H9 (cell line): ENCODE measurements around the gene SH3PXD2B. TPM values are rescaled to one million over a fixed set of nuclear protein-coding genes. Genes with fewer than 3 reads are reported as not detected.
"Not testable (repeated sequence)": the region's sequence is repeated elsewhere in the genome, so short reads cannot be mapped to it uniquely, and the experiment has no call there.

Source experiments
- DNase-seq: peaks from one replicate; pipeline ENCODE4 v3.0.0-alpha.2; 2017
- H2AFZ ChIP-seq: one replicate; pipeline ENCODE4 v1.6.1; 2013; ENCODE audit warnings: mild to moderate bottlenecking, low read length, control low read depth, moderate library complexity
- H2AK5ac ChIP-seq: 2 replicates; pipeline ENCODE4 v1.6.1; 2013; ENCODE audit warnings: low read length, control low read depth, mixed read lengths; ENCODE audit not compliant: insufficient read length
- H2BK120ac ChIP-seq: one replicate; pipeline ENCODE4 v1.6.1; 2013; ENCODE audit warnings: low read depth, mild to moderate bottlenecking, low read length, control low read depth, inconsistent platforms; ENCODE audit not compliant: poor library complexity, severe bottlenecking
- H2BK12ac ChIP-seq: 2 replicates; pipeline ENCODE4 v1.6.1; 2013; ENCODE audit warnings: low read length, control low read depth, mixed read lengths, low read depth; ENCODE audit not compliant: insufficient read length
- H2BK15ac ChIP-seq: 2 replicates; pipeline ENCODE4 v1.6.1; 2013; ENCODE audit warnings: low read depth, low read length, control low read depth
- H2BK20ac ChIP-seq: one replicate; pipeline ENCODE4 v1.6.1; 2013; ENCODE audit warnings: low read depth, mild to moderate bottlenecking, low read length, control low read depth, inconsistent platforms; ENCODE audit not compliant: poor library complexity, severe bottlenecking
- H2BK5ac ChIP-seq: 2 replicates; pipeline ENCODE4 v1.6.1; 2013; ENCODE audit warnings: low read length, control low read depth, mixed read lengths; ENCODE audit not compliant: insufficient read length
- H3K14ac ChIP-seq: 2 replicates; pipeline ENCODE4 v1.6.1; 2013; ENCODE audit warnings: low read length, control low read depth; ENCODE audit not compliant: insufficient read depth
- H3K18ac ChIP-seq: 2 replicates; pipeline ENCODE4 v1.6.1; 2013; ENCODE audit warnings: low read depth, mild to moderate bottlenecking, mixed read lengths, low read length, control low read depth; ENCODE audit not compliant: insufficient read length
- H3K23ac ChIP-seq: 2 replicates; pipeline ENCODE4 v1.6.1; 2013; ENCODE audit warnings: low read length, control low read depth, mixed read lengths, low read depth; ENCODE audit not compliant: insufficient read length
- H3K23me2 ChIP-seq: 2 replicates; pipeline ENCODE4 v1.6.1; 2013; ENCODE audit warnings: low read depth, mild to moderate bottlenecking, mixed read lengths, low read length, control low read depth; ENCODE audit not compliant: insufficient read length, poor library complexity, severe bottlenecking
- H3K27ac ChIP-seq: 2 replicates; pipeline ENCODE4 v1.5.1; 2013; ENCODE audit warnings: low read length, control low read depth, mixed read lengths, low read depth; ENCODE audit not compliant: insufficient read length
- H3K27me3 ChIP-seq: 2 replicates; pipeline ENCODE4 v1.6.1; 2013; ENCODE audit warnings: low read length, control low read depth, inconsistent platforms; ENCODE audit not compliant: insufficient read depth
- H3K4ac ChIP-seq: 2 replicates; pipeline ENCODE4 v1.6.1; 2013; ENCODE audit warnings: low read depth, mild to moderate bottlenecking, control low read depth, inconsistent platforms, low read length, moderate library complexity
- H3K4me1 ChIP-seq: 2 replicates; pipeline ENCODE4 v1.6.1; 2013; ENCODE audit warnings: low read length, control low read depth, inconsistent platforms; ENCODE audit not compliant: insufficient read depth
- H3K4me2 ChIP-seq: 2 replicates; pipeline ENCODE4 v1.6.1; 2013; ENCODE audit warnings: low read length, control low read depth, mixed read lengths; ENCODE audit not compliant: insufficient read length, insufficient read depth
- H3K56ac ChIP-seq: 2 replicates; pipeline ENCODE4 v1.6.1; 2013; ENCODE audit warnings: low read depth, mild to moderate bottlenecking, mixed read lengths, low read length, control low read depth; ENCODE audit not compliant: insufficient read length
- H3K79me1 ChIP-seq: 2 replicates; pipeline ENCODE4 v1.6.1; 2013; ENCODE audit warnings: low read depth, mild to moderate bottlenecking, moderate library complexity, low read length, control low read depth, inconsistent platforms; ENCODE audit not compliant: insufficient read depth, poor library complexity, severe bottlenecking
- H3K79me2 ChIP-seq: 2 replicates; pipeline ENCODE4 v1.6.1; 2013; ENCODE audit warnings: low read length, control low read depth, inconsistent platforms; ENCODE audit not compliant: insufficient read depth
- H3K9ac ChIP-seq: 2 replicates; pipeline ENCODE4 v1.6.1; 2013; ENCODE audit warnings: low read length, control low read depth, mixed read lengths; ENCODE audit not compliant: insufficient read length; ENCODE audit errors: extremely low read depth
- H3K9me3 ChIP-seq: one replicate; pipeline ENCODE4 v1.6.1; 2013; ENCODE audit warnings: low read depth, low read length, inconsistent platforms; ENCODE audit not compliant: control insufficient read depth
- H3T11ph ChIP-seq: one replicate; pipeline ENCODE4 v1.6.1; 2013; ENCODE audit warnings: mild to moderate bottlenecking, low read length, control low read depth, inconsistent platforms
- H4K20me1 ChIP-seq: one replicate; pipeline ENCODE4 v1.6.1; 2013; ENCODE audit not compliant: control insufficient read depth, insufficient read length, insufficient read depth
- H4K5ac ChIP-seq: 2 replicates; pipeline ENCODE4 v1.6.1; 2013; ENCODE audit warnings: low read depth, mild to moderate bottlenecking, mixed read lengths, low read length, control low read depth; ENCODE audit not compliant: insufficient read length
- H4K8ac ChIP-seq: replicated peaks from 2 replicates; pipeline ENCODE4 v1.6.1; 2013; ENCODE audit warnings: low read length, control low read depth, mixed read lengths, low read depth; ENCODE audit not compliant: insufficient read length
- H4K91ac ChIP-seq: 2 replicates; pipeline ENCODE4 v1.6.1; 2013; ENCODE audit warnings: low read depth, mild to moderate bottlenecking, moderate library complexity, mixed read lengths, low read length, control low read depth; ENCODE audit not compliant: insufficient read length
- H3K27ac Mint-ChIP-seq, 3 experiments: 2 replicates in 2 of 3; 3 replicates in 1 of 3; pipeline ENCODE4 v1.8.0; 2020 to 2021; ENCODE audit warnings: mixed read lengths in 3 of 3, mild to moderate bottlenecking in 1 of 3, moderate library complexity in 1 of 3
- H3K27me3 Mint-ChIP-seq: 2 replicates; pipeline ENCODE4 v1.8.0; 2021; ENCODE audit warnings: low read depth, mild to moderate bottlenecking, moderate library complexity, mixed read lengths
- H3K36me3 Mint-ChIP-seq, 3 experiments: 2 replicates in 2 of 3; 3 replicates in 1 of 3; pipeline ENCODE4 v1.8.0; 2020 to 2021; ENCODE audit warnings: low read depth in 3 of 3, mixed read lengths in 3 of 3; ENCODE audit not compliant: insufficient read depth in 1 of 3
- H3K4me1 Mint-ChIP-seq, 2 experiments: 2 replicates each; pipeline ENCODE4 v1.8.0; 2020; ENCODE audit warnings: mixed read lengths in 2 of 2
- H3K4me3 Mint-ChIP-seq, 2 experiments: 2 replicates in 1 of 2; 3 replicates in 1 of 2; pipeline ENCODE4 v1.8.0; 2020 to 2021; ENCODE audit warnings: mild to moderate bottlenecking in 2 of 2, mixed read lengths in 2 of 2, moderate library complexity in 1 of 2
- H3K9me3 Mint-ChIP-seq, 2 experiments: 2 replicates in 1 of 2; 3 replicates in 1 of 2; pipeline ENCODE4 v1.8.0; 2020; ENCODE audit warnings: mild to moderate bottlenecking in 2 of 2, mixed read lengths in 2 of 2, moderate library complexity in 1 of 2
- CTCF ChIP-seq: fragments of 200-600 bp; sonication (generic); conservative IDR thresholded peaks from 3 replicates; pipeline ENCODE4 v1.8.0; 2021; ENCODE audit warnings: antibody characterized with exemption, mild to moderate bottlenecking
- WGBS: extraction: QIAGEN DNeasy Blood & Tissue Kit; methylation state at CpG from one replicate; pipeline ENCODE4 v1.1.7; 2013; ENCODE audit warnings: missing lambda C conversion rate, low lambda C conversion rate, mixed read lengths; ENCODE audit not compliant: insufficient read length; ENCODE audit errors: extremely low coverage; 5-methylcytosine and 5-hydroxymethylcytosine counted together
- total RNA-seq: library from RNA; stranded (reverse); gene quantifications from 2 replicates; pipeline ENCODE4 v1.2.1, GENCODE V29; 2021

Gene SH3PXD2B
- total RNA-seq, 1 experiment from 2014 or later, result 49.0 TPM

DNA sequence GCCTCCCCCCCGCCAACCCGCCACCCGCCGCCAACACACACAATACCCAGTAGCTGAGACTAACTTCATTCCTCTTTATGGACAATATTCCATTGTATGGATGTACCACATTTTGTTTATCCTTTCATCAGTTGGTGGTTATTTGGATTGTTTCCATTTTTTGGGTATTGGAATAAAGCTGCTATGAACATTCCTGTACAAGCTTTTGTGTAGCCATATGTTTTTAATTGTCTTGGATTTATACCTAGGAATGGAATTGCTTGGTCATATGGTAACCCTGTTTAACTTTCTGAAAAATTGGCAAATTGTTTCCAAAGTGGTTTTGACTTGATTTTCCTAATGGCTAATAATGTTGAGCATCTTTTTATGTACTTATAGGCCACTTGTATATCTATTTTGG is 165.9 kb downstream of the SH3PXD2B start:
- peaks cover 2% of the 10 kb centered on the region; the same call in 1 of the 2 replicates for H3K4me1 ChIP-seq
- no peak overlapping the region for H2BK20ac ChIP-seq
- no peak overlapping the region for H3K56ac ChIP-seq
- H4K91ac ChIP-seq, result no peak overlapping the region
- H3K4ac ChIP-seq, result no peak overlapping the region
- no peak overlapping the region for H4K5ac ChIP-seq
- H3K18ac ChIP-seq, result no peak overlapping the region
- no peak overlapping the region for H3K4me3 Mint-ChIP-seq
- no peak for TF ChIP-seq CTCF
- no peak overlapping the region for H3K4me2 ChIP-seq
- no peak overlapping the region for H4K8ac ChIP-seq
- WGBS, result no CpG with 5 or more reads among the region's 4 CpGs
- H3K79me1 ChIP-seq, result no peaks in the 10 kb centered on the region
- H3K27ac ChIP-seq, result no peak overlapping the region
- no peaks in the 10 kb centered on the region for H3K27me3 Mint-ChIP-seq
- H2AK5ac ChIP-seq, result no peak overlapping the region
- H4K20me1 ChIP-seq, result no peaks in the 10 kb centered on the region
- H2AFZ ChIP-seq, result no peak overlapping the region
- H2BK15ac ChIP-seq, result no peak overlapping the region
- H2BK12ac ChIP-seq, result no peak overlapping the region
- H2BK5ac ChIP-seq, result no peak overlapping the region
- H3K4me1 Mint-ChIP-seq, result peaks cover 18 to 21% of the 10 kb centered on the region in 2 experiments
- H3K23ac ChIP-seq, result no peak overlapping the region
- no peaks in the 10 kb centered on the region for H3K79me2 ChIP-seq
- H3K14ac ChIP-seq, result no peak overlapping the region
- no peak overlapping the region for H2BK120ac ChIP-seq
- H3T11ph ChIP-seq, result no peak overlapping the region
- no peaks in the 10 kb centered on the region for H3K27me3 ChIP-seq
- no peaks in the 10 kb centered on the region for H3K36me3 Mint-ChIP-seq
- H3K9me3 ChIP-seq, result no peaks in the 10 kb centered on the region
- H3K9ac ChIP-seq, result no peak overlapping the region
- no peaks in the 10 kb centered on the region for H3K23me2 ChIP-seq
- H3K27ac Mint-ChIP-seq, result no peak overlapping the region
- DNase-seq, result no peak
- H3K9me3 Mint-ChIP-seq, result no peaks in the 10 kb centered on the region

- not testable (repeated sequence) for H3K9me3 Mint-ChIP-seq, H2BK5ac ChIP-seq, H3K23me2 ChIP-seq, H2BK120ac ChIP-seq, DNase-seq, H3K9ac ChIP-seq, H2BK20ac ChIP-seq, H3K27ac ChIP-seq, H2BK12ac ChIP-seq, H3K36me3 Mint-ChIP-seq, H3K23ac ChIP-seq, H3K56ac ChIP-seq, H3K9me3 ChIP-seq, H4K8ac ChIP-seq, H2AK5ac ChIP-seq, H2AFZ ChIP-seq, H3K4ac ChIP-seq, H3K27ac Mint-ChIP-seq, H3K27me3 Mint-ChIP-seq, H4K91ac ChIP-seq, H3K27me3 ChIP-seq, H3K4me2 ChIP-seq, H2BK15ac ChIP-seq, H3K4me3 Mint-ChIP-seq, H3K4me1 ChIP-seq, H3K79me1 ChIP-seq, H3K18ac ChIP-seq, H3K79me2 ChIP-seq, H3K14ac ChIP-seq, H4K20me1 ChIP-seq, H4K5ac ChIP-seq, H3T11ph ChIP-seq
- H3K4me1 Mint-ChIP-seq, result peaks cover 18 to 23% of the 10 kb centered on the region in 2 experiments
- WGBS, result no CpG with 5 or more reads among the region's 3 CpGs
Observed at GRCh38 chr5:172287140-172287539, 167.2 kb downstream of the SH3PXD2B start.
